GM23248 (cell line): Measurements from ENCODE around the gene MPPED1.

Experiments
- EZH2 ChIP-seq: fragments of 200-600 bp; sonication (generic); IDR thresholded peaks from 2 replicates; pipeline ENCODE4 v1.6.1; 2018; ENCODE audit warnings: antibody characterized with exemption, mild to moderate bottlenecking; ENCODE audit not compliant: insufficient read depth, poor library complexity, severe bottlenecking
- EZH2phosphoT487 ChIP-seq: fragments of 200-600 bp; sonication (generic); IDR thresholded peaks from 2 replicates; pipeline ENCODE4 v1.6.1; 2018; ENCODE audit warnings: antibody characterized with exemption, moderate library complexity, mild to moderate bottlenecking, low read depth; ENCODE audit not compliant: insufficient read depth

DNA sequence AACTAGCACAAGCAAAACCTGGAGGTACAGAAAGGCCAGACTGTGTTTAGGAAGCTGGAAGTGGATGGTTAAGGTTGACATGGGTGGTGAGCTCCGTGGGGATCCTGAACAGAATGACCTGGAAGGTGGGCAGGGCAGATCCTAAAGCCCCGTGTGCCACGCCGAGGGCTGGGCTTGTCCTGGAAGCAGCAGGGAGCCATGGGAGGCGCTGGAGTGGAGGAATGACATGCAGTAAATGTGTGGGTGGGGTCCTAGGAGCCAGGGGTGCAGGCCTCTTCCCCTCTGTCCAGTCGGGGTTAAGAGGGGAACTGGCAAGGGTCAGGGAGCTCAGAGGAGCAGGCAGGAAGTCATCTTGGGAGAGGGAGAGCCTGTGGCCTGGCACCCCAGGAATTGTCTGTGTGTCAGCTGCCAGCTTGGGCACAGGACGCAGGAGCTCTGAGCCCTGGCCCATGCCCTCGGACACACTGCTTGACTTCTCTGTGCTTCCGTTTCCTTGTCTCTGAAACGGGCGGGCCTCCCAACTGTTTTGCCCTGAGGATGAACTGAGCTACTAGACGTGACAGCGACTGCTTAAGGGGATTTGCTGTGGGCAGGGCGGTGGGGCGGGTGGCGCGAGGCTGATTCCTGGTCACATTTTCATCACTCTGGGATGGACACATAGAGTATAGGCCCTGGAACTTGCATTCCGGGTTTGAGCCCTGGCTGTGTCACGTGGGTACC is 75.7 kb downstream of the MPPED1 start:
- TF ChIP-seq EZH2 (no peak), EZH2phosphoT487 (no peak)
